Endodermal cell (in vitro differentiated cells): Measurements from ENCODE around the gene ATP6AP1. TPM values are rescaled to one million over a fixed set of nuclear protein-coding genes. Genes with fewer than 3 reads are reported as not detected.

Experiments used
- DNase-seq: peaks from one replicate; pipeline ENCODE4 v3.0.0-alpha.2; 2017
- H3K27ac ChIP-seq: 2 replicates; pipeline ENCODE4 v1.5.1; 2013; ENCODE audit warnings: mild to moderate bottlenecking, low read depth, low read length, moderate library complexity
- H3K27me3 ChIP-seq: 2 replicates; pipeline ENCODE4 v1.6.1; 2013; ENCODE audit warnings: mild to moderate bottlenecking, low read length, moderate library complexity; ENCODE audit not compliant: insufficient read depth, control insufficient read depth, poor library complexity, severe bottlenecking
- H3K36me3 ChIP-seq: 2 replicates; pipeline ENCODE4 v1.7.0; 2013; ENCODE audit warnings: mild to moderate bottlenecking, low read length, moderate library complexity; ENCODE audit not compliant: control insufficient read depth, insufficient read depth
- H3K4me1 ChIP-seq: one replicate; pipeline ENCODE4 v1.7.0; 2013; ENCODE audit warnings: low read length; ENCODE audit not compliant: control insufficient read depth, insufficient read depth
- H3K4me3 ChIP-seq: 2 replicates; pipeline ENCODE4 v1.5.1; 2013; ENCODE audit warnings: mild to moderate bottlenecking, low read length, moderate library complexity
- H3K9ac ChIP-seq: 2 replicates; pipeline ENCODE4 v1.6.1; 2013; ENCODE audit warnings: mild to moderate bottlenecking, low read length, moderate library complexity; ENCODE audit not compliant: poor library complexity, severe bottlenecking; ENCODE audit errors: extremely low read depth
- H3K9me3 ChIP-seq: 2 replicates; pipeline ENCODE4 v1.6.1; 2013; ENCODE audit warnings: mild to moderate bottlenecking, low read length, moderate library complexity; ENCODE audit not compliant: control insufficient read depth
- H3K27ac Mint-ChIP-seq: 2 replicates; pipeline ENCODE4 v1.8.0; 2020; ENCODE audit warnings: mixed read lengths
- H3K27me3 Mint-ChIP-seq: 2 replicates; pipeline ENCODE4 v1.8.0; 2021; ENCODE audit warnings: mild to moderate bottlenecking, mixed read lengths; ENCODE audit not compliant: insufficient read depth
- H3K36me3 Mint-ChIP-seq: 2 replicates; pipeline ENCODE4 v1.8.0; 2020; ENCODE audit warnings: low read depth, mixed read lengths
- H3K4me1 Mint-ChIP-seq: 2 replicates; pipeline ENCODE4 v1.8.0; 2020; ENCODE audit warnings: mixed read lengths
- H3K4me3 Mint-ChIP-seq: 2 replicates; pipeline ENCODE4 v1.8.0; 2020; ENCODE audit warnings: mild to moderate bottlenecking, moderate library complexity, mixed read lengths
- H3K9me3 Mint-ChIP-seq: 2 replicates; pipeline ENCODE4 v1.8.0; 2020; ENCODE audit warnings: mild to moderate bottlenecking, mixed read lengths
- CTCF ChIP-seq: fragments of 200-600 bp; sonication (generic); conservative IDR thresholded peaks from 2 replicates; pipeline ENCODE4 v1.5.0; 2021; ENCODE audit warnings: antibody characterized with exemption, mild to moderate bottlenecking
- WGBS, 2 experiments: methylation state at CpG; one replicate each; pipeline versions ENCODE4 v1.1.5 to v1.1.7; 2013; ENCODE audit warnings: missing lambda C conversion rate in 2 of 2, mixed read lengths in 1 of 2; ENCODE audit not compliant: insufficient coverage in 1 of 2, insufficient read length in 1 of 2; 5-methylcytosine and 5-hydroxymethylcytosine counted together
- total RNA-seq, 2 donors: library from RNA; stranded (reverse); fragmentation: NEBNext Ultra II Directional in 1 of 2; extraction: Animal tissue kit (Norgen Biotek cat#: 25700) in 1 of 2; gene quantifications; 2 replicates in 1 of 2; 3 replicates in 1 of 2; pipeline ENCODE4 v1.2.1, GENCODE V29; 2021

Gene ATP6AP1
- total RNA-seq, 2 donors from 2014 or later, result 61.6 to 66.8 TPM

- H3K4me3 Mint-ChIP-seq, result no peak overlapping the region
- Histone ChIP-seq H3K4me1 (no peaks in the 10 kb centered on the region), H3K36me3 (no peaks in the 10 kb centered on the region), H3K9me3 (no peaks in the 10 kb centered on the region), H3K27ac (no peak overlapping the region), H3K4me3 (no peak overlapping the region), H3K27me3 (no peaks in the 10 kb centered on the region), H3K9ac (no peak overlapping the region)
- H3K36me3 Mint-ChIP-seq, result peaks cover 8% of the 10 kb centered on the region
- no peak for DNase-seq
- H3K9me3 Mint-ChIP-seq, result peaks cover 56% of the 10 kb centered on the region
- 97 to 100% methylated on average over 2 to 33 of the region's 36 CpGs for WGBS, 2 experiments
- no peak for TF ChIP-seq CTCF
- H3K27ac Mint-ChIP-seq, result no peak overlapping the region
- H3K27me3 Mint-ChIP-seq, result no peaks in the 10 kb centered on the region
- no peaks in the 10 kb centered on the region for H3K4me1 Mint-ChIP-seq
Measured at GRCh38 chrX:154463611-154464220, 35.2 kb downstream of the ATP6AP1 start.

- 97 to 99% methylated on average over 12 to 28 of the region's 28 CpGs for WGBS, 2 experiments
- Histone ChIP-seq H3K4me1 (no peaks in the 10 kb centered on the region), H3K27me3 (no peaks in the 10 kb centered on the region), H3K36me3 (no peaks in the 10 kb centered on the region), H3K4me3 (no peak overlapping the region), H3K9ac (no peak overlapping the region), H3K9me3 (no peaks in the 10 kb centered on the region), H3K27ac (no peak overlapping the region)
- Mint-ChIP-seq H3K9me3 (peaks cover 56% of the 10 kb centered on the region), H3K4me3 (no peak overlapping the region), H3K27me3 (no peaks in the 10 kb centered on the region), H3K27ac (no peak overlapping the region), H3K36me3 (peaks cover 8% of the 10 kb centered on the region), H3K4me1 (no peaks in the 10 kb centered on the region)
- DNase-seq, result no peak
- TF ChIP-seq CTCF, result no peak
Measured at GRCh38 chrX:154464806-154465365, 36.4 kb downstream of the ATP6AP1 start.

GRCh38 chrX:154465601-154466000 is 37.1 kb downstream of the ATP6AP1 start:
- Mint-ChIP-seq H3K27ac (no peak overlapping the region), H3K36me3 (peaks cover 8% of the 10 kb centered on the region), H3K9me3 (peaks cover 60% of the 10 kb centered on the region), H3K4me3 (no peak overlapping the region), H3K4me1 (no peaks in the 10 kb centered on the region), H3K27me3 (no peaks in the 10 kb centered on the region)
- Histone ChIP-seq H3K9ac (no peak overlapping the region), H3K4me3 (no peak overlapping the region), H3K4me1 (no peaks in the 10 kb centered on the region), H3K27ac (no peak overlapping the region), H3K36me3 (no peaks in the 10 kb centered on the region), H3K27me3 (no peaks in the 10 kb centered on the region), H3K9me3 (no peaks in the 10 kb centered on the region)
- no peak for DNase-seq
- no peak for TF ChIP-seq CTCF
- WGBS, 2 experiments, result 83% methylated on average over 13 of the region's 14 CpGs; no CpG with 5 or more reads in 1 of the 2 experiments
